Stimulated activated CD8-positive, alpha-beta memory T cell treated with anti-CD3 and anti-CD28 coated beads, Interleukin-2, amount 100 ng/mL, for 1 hour (primary cell): ENCODE measurements around the gene JAG2.

Experiments used
- DNase-seq, 2 donors: peaks; one replicate each; pipeline ENCODE4 v3.0.0-alpha.2; 2020; ENCODE audit warnings: low read depth in 2 of 2

JAG2 gene

GRCh38 chr14:105151084-105151837, 17.3 kb downstream of the JAG2 start:
- no peak for DNase-seq

GRCh38 chr14:105150368-105151083, 18.1 kb downstream of the JAG2 start:
- DNase-seq = no peak

DNA sequence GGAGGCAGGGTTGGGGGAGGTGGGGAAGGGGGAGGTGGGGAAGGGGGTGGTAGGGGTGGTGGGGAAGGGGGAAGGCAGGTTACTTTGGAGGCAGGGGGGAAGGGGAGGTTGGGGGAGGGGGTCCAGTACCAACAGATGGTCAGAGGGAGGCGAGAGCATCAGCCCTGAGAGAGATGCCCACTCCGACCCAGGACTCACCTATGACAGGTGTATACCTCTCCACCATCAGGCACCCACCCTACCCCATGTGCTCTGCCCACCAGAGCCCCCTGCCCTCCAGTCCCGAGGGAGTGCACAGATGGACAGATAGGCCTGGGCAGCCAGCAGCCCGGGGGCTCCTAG, 18.6 kb downstream of the JAG2 start:
- DNase-seq = no peak

DNA sequence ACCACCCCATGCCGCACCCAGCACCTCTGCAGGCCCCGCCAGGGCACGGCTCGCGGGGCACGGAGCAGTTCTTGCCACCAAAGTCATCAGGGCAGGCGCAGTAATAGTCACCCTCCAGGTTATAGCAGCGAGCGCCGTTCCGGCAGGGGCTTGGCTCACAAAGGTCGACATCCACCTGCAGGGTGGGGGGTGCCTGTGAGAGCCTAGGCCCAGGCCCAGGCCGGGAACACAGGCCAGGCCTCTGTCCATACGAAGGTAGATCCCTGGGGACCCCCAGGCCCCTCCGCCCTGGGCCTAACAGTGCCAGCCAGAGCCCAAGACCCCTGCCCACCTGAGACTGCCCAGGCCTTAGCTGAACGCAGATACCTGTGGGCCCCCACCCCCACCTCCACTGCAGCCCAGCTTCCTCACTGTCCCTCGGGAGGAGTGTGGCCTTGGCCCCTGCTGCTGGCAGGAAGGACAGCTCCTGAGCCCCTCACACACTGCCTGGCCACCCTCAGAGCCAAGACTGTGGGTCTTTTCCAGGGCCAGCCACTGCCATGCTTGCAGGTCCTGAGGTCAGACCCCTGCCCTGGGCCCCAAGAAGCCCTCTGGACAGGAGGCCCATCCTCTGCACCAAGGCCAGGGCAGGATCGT, 19.3 kb downstream of the JAG2 start:
- no peak for DNase-seq

DNA sequence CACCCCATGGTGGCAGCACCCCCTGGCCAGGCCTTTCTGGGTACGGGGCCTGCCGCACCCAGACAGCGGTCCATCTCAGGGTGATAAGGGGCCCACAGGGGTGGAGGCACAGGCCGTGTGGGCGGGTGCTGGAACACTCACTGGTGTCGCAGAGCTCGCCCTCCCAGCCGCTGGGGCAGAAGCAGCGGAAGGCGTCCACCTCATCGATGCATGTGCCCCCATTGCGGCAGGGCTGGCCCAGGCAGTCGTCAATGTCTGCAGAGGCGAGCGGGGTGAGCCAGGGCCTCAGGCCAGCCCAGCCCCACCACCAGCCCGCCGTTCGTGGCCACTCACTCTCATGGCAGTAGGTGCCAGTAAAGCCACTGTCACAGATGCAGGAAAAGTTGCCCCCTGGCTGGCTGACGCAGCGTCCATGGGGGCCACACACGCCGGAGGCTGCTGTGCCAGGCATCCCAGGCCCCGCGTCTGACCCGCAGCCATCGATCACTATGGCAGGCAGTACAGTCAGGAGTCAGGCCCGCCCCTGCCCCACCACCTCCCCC, 19.9 kb downstream of the JAG2 start:
- DNase-seq = no peak

DNA sequence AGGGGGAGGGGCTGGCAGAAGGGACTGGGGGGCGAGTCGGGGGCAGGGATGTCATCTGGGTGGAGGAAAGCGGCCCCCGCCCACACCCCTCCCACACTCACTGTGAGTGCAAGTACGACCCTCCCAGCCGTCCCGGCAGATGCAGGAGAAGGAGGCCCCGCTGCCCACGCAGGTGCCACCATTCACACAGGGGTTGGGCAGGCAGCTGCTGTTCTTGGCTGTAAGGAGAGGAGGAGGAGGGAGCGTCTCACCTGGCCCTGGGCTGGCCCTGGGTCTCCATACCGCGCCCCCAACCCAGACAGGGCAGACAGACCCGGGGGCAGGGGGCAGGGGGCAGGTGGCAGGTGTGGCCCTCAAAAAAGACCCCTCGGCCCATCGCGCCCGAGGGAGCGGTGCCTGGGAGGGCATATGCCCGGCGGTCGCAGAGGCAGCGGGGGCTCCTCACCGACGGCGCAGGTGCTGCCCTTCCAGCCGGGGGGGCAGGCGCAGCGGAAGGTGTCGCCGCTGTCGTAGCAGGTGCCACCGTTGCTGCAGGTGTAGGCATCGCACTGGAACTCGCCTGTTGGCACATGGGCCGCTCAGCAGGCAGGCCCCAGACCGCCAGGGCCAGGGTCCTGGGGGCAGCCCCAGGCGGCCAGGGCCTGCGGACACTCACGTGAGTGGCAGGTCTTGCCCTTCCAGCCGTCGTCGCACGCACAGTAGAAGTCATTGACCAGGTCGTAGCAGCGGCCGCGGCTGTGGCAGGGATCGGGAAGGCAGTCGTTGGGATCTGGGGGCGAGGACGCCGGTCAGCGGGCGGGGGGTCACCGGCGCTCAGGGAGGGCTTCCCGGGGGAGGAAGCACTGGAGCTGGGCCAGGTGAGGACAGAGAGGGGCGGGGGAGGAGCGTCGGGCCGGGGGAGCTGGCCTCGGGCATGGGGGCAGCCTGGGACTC, 20.6 kb downstream of the JAG2 start:
- DNase-seq = no peak

GRCh38 chr14:105146976-105147635, 21.5 kb downstream of the JAG2 start:
- no peak for DNase-seq

- no peak for DNase-seq
Measured at GRCh38 chr14:105146181-105146975, 22.2 kb downstream of the JAG2 start.

- no peak for DNase-seq
Measured at GRCh38 chr14:105145381-105146180, 23.0 kb downstream of the JAG2 start.

DNA sequence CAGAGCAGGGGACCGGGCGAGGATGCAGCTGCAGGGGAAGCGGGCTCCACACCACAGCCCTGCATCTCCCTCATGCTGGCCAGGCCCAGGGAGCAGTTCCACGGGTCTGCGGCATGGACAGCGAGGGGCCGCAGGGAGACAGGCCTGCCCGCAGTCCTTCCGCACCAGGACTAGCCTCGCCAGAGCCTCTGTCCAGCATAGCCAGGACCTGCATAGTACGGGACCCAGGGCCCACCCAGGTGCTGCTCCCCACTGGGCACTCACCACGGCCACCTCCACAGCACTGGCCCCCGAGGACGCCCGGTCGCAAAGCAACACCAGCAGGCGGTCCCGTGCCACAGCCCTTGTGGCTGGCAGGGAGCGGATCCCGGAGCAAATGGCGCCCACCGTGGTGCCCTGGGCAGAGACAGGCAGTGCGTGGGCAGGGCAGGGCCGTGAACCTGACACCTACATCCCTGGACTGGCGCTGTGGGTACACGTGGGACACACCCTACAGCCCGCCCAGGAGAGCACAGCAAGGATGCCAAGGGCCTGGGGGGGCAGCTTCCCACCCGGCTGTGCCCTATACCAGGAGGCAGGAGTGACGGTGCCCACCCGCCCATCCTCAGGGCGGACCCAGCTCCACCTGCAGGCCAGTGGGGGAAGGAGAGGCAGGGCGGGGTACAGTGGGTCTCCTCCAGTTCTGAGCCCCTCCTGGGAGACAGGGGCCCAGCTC, 23.8 kb downstream of the JAG2 start:
- DNase-seq = no peak

DNA sequence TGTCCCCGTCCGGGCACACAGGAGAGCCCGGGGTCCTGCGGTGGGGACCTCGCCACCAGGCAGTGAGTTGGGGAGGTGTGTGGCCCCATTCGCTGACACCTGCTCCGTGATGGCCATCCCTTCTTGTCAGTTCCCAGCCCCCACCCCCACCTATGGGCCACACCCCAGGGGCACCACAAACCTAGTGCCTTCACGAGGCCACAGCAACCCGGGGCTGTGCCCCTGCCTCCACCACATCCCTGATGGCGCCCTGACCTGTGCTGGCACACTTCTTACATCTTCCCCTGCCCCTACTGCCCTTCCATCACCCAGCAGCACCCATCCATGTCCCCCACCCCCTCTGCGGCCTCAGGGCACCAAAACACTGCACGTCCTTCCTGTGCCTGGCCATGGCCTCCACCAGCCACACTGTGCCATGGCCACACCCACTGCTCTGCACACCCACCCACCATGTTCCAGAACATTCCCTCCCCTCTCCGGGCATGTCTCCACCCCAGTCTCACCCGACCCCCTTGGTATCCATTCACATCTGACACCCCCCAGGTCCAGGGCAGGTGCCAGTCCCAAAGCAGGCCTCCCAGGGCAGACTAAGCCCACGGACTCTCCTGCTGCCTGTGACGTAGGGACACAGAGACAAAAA, 24.4 kb downstream of the JAG2 start:
- no peak for DNase-seq

- no peak for DNase-seq
Measured at GRCh38 chr14:105143451-105144025, 25.0 kb downstream of the JAG2 start.

GRCh38 chr14:105142651-105143450, 25.7 kb downstream of the JAG2 start:
- no peak for DNase-seq

DNA sequence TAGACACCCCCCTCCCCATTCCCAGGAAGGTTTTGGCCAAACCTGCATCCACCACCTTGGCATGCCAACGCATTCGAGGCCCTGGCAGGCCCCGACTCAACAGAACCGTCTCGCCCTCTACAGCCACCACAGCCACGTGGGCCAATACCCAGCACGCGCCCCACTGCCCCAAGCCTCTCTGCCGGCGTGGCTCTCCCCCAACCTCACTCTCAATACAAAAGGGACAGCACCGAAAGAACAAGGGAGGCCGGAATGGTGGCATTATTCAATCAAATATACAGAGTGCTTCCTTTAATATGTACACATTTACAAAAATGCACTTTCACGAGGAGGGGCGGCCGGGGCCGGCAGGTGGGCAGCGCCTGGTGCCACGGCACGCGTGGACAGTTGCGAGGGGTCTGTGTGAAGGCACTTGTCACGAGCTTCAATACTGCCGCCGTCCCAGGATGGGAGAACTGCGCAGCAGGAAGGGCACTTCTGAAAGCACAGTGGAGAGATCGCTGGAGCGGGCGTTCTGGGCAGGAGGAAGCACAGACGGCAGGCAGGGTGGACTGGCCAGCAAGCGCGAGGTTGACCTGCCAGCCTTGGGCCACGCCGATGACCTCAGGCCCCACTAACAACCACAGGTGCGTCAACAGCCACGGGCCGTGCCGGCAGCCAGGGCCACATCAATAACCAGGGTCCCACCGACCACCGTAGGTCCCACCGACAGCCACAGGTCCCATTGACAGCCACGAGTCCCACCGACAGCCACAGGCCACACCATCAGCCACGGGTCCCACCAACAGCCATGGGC, 26.9 kb downstream of the JAG2 start:
- no peak for DNase-seq

DNA sequence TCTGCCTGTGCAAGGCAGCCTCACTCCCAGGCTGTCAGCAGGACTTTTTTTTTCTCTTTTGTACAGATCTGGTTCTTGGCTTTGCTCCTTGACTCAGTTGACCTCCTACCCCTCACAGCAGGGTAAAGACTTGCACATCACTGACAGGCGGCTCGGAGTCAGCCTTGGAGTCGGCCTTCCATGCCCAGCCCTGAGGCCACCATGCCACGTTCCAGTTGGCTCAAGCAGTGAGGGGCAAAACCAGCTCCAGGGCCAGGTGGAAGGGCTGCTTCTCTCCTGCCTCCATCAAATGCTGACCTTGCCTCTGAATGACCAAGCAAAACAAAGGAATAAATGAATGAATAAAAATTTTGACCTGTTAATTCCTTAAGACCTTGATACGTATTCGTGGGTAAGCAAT, 27.6 kb downstream of the JAG2 start:
- no peak for DNase-seq

DNA sequence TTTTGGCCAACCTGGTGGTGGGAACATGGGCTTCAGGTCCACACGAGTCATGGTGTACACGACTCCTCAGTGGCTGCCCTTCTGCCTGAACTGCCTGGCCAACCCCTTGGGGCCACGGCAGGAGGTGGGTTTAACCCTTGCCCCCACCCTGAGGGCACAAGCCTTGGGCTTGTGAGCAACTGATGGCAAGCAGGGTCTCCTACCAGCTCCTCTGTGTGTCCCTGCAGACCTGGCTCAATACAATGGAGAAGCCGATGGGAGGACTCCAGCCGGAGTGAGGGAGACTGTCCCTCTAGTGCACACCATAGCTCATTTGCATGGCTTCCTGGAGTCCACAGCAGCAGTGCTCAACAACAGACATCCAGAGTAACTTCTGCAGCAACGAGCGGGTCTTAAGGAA, 28.0 kb downstream of the JAG2 start:
- DNase-seq = no peak
